Natural killer cell treated with Interleukin-12 subunit alpha and Interleukin-12 subunit beta and Interleukin-15 and Interleukin-18, amount 100 ng/mL, for 72 hours (primary cell): ENCODE measurements around the gene GJA5. TPM values are rescaled to one million over a fixed set of nuclear protein-coding genes. Genes with fewer than 3 reads are reported as not detected.
A peak's percentile ranks its signal among the peaks of the same experiment; 100 is the strongest.

Experiments used
- ATAC-seq, 2 donors: fragments of 150-1000 bp; cut with Tn5 transposase in 1 of 2; sonication (Bioruptor Pico), chemical (Tn5 transposase) in 1 of 2; 2 replicates each; pipeline ENCODE4 v1.10.0; 2021
- DNase-seq: peaks from one replicate; pipeline ENCODE4 v3.0.0; 2022; ENCODE audit warnings: low spot score
- H3K27ac Mint-ChIP-seq, 2 donors: 1 replicate in 1 of 2; 2 replicates in 1 of 2; pipeline ENCODE4 v1.8.0; 2022; ENCODE audit warnings: mixed read lengths in 2 of 2, mild to moderate bottlenecking in 1 of 2, moderate library complexity in 1 of 2
- H3K27me3 Mint-ChIP-seq, 2 donors: 1 replicate in 1 of 2; 2 replicates in 1 of 2; pipeline ENCODE4 v1.8.0; 2022; ENCODE audit warnings: mixed read lengths in 2 of 2
- H3K36me3 Mint-ChIP-seq: one replicate; pipeline ENCODE4 v1.8.0; 2022; ENCODE audit warnings: mixed read lengths
- H3K4me1 Mint-ChIP-seq, 2 donors: 1 replicate in 1 of 2; 2 replicates in 1 of 2; pipeline ENCODE4 v1.8.0; 2022; ENCODE audit warnings: low read depth in 2 of 2, mixed read lengths in 2 of 2, mild to moderate bottlenecking in 1 of 2
- H3K4me3 Mint-ChIP-seq: one replicate; pipeline ENCODE4 v1.8.0; 2022; ENCODE audit warnings: mixed read lengths
- H3K9me3 Mint-ChIP-seq: 2 replicates; pipeline ENCODE4 v1.8.0; 2022; ENCODE audit warnings: mixed read lengths
- total RNA-seq, 2 donors: library from RNA; stranded (reverse); gene quantifications; one replicate each; pipeline ENCODE4 v1.2.3, GENCODE V29; 2022

GJA5 gene
- total RNA-seq, 2 donors from 2014 or later: not detected

DNA sequence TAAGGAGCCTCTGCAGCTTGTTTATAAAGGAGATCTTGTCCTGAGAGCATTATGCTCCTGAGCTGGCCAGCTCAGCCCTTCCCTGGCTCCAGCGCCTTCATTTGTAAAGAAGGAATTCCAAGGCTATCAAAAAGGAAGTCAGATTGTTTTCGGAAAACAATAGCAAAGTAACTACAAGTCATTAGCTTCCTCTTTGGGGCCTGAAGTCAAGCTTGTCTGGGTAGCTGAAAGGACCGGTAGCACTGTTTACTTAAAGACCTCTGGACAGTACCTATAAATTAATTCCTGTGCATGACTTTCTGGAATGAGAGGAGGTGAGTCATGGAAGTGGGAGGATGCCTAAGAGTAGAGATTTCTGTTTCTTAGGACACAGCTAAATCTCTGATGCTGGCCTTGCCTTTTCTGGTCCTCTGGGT lies 20.7 kb upstream of the GJA5 start:
- no peak overlapping the region for H3K4me3 Mint-ChIP-seq
- DNase-seq (no peak), ATAC-seq (no peak)
- H3K27me3 Mint-ChIP-seq: peaks cover 40% of the 10 kb centered on the region in 2 donors
- no peak overlapping the region for H3K27ac Mint-ChIP-seq
- no peaks in the 10 kb centered on the region for H3K4me1 Mint-ChIP-seq
- no peaks in the 10 kb centered on the region for H3K9me3 Mint-ChIP-seq
- H3K36me3 Mint-ChIP-seq: no peaks in the 10 kb centered on the region

- DNase-seq (no peak), ATAC-seq (no peak)
- no peak overlapping the region for H3K27ac Mint-ChIP-seq
- no peak overlapping the region for H3K4me3 Mint-ChIP-seq
- no peaks in the 10 kb centered on the region for H3K36me3 Mint-ChIP-seq
- no peaks in the 10 kb centered on the region for H3K9me3 Mint-ChIP-seq
- H3K27me3 Mint-ChIP-seq: peaks cover 51 to 55% of the 10 kb centered on the region in 2 donors
- H3K4me1 Mint-ChIP-seq: peaks cover 0 to 3% of the 10 kb centered on the region in 2 donors
Observed at GRCh38 chr1:147777694-147778093, 17.3 kb upstream of the GJA5 start.

DNA sequence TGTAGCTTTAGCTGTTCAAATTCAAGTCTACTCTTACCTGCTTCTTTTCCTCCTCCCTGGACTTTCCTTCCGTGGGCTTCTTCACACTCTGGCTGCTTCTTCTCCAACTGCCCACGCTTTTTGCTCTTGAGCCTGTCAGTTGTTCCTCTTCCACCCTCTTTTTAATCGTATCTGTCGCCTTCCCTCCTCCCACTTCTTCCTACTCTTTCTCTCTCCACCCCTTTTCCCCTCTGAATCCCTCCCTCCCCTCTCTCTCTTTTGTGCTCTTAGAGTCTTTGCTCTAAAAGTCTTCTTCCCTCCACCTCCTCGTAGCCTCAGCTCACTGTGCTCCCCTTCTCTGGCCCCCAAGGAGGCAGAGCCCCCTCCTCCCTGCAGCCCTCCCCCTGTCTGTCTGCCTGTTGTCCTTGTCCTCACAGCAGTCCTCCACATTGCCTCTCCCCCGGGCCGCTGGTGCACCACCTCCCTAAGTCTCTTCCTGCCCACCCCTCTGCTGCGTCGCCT lies 12.9 kb upstream of the GJA5 start:
- peaks cover 37 to 54% of the 10 kb centered on the region in 2 donors for H3K27me3 Mint-ChIP-seq

DNA sequence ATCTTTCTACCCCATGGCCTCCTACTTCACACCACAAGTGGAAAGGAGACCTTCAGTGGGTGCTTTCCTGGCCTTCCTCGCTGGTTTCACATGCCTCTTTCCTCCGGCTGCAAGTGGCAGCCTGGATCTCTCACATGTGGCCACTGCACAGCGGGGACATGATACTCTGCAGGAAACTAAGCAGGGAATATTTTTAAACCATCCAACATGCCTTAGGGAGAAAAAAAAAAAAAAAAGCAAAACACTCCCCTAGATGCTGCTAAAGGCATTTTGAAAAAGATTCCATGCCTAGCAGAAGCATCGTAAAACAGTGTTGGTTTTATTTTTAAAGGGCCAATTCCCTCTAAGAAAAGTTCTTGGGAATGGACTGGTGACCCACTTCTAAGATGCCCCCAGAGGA lies 12.2 kb upstream of the GJA5 start:
- H3K4me1 Mint-ChIP-seq: peaks cover 0 to 3% of the 10 kb centered on the region in 2 donors
- ATAC-seq (no peak), DNase-seq (no peak)
- peaks cover 37 to 54% of the 10 kb centered on the region in 2 donors for H3K27me3 Mint-ChIP-seq
- no peaks in the 10 kb centered on the region for H3K36me3 Mint-ChIP-seq
- H3K27ac Mint-ChIP-seq: no peak overlapping the region
- no peak overlapping the region for H3K4me3 Mint-ChIP-seq
- no peaks in the 10 kb centered on the region for H3K9me3 Mint-ChIP-seq

More for the DNA sequence above, 12.9 kb upstream of the GJA5 start:
- ATAC-seq (no peak), DNase-seq (no peak)
- no peaks in the 10 kb centered on the region for H3K36me3 Mint-ChIP-seq
- H3K4me3 Mint-ChIP-seq: no peak overlapping the region
- H3K9me3 Mint-ChIP-seq: no peaks in the 10 kb centered on the region
- H3K27ac Mint-ChIP-seq: no peak overlapping the region
- H3K4me1 Mint-ChIP-seq: peaks cover 0 to 3% of the 10 kb centered on the region in 2 donors

GRCh38 chr1:147771226-147772125 lies 11.1 kb upstream of the GJA5 start:
- ATAC-seq (peak in 1 of 2 donors; percentile 8), DNase-seq (no peak)
- no peaks in the 10 kb centered on the region for H3K9me3 Mint-ChIP-seq
- peaks cover 0 to 3% of the 10 kb centered on the region in 2 donors for H3K4me1 Mint-ChIP-seq
- H3K27me3 Mint-ChIP-seq: peaks cover 36 to 54% of the 10 kb centered on the region in 2 donors
- no peak overlapping the region for H3K27ac Mint-ChIP-seq
- H3K36me3 Mint-ChIP-seq: no peaks in the 10 kb centered on the region
- H3K4me3 Mint-ChIP-seq: no peak overlapping the region

- peaks cover 24 to 33% of the 10 kb centered on the region in 2 donors for H3K27me3 Mint-ChIP-seq
Observed at GRCh38 chr1:147769106-147769505, 8.7 kb upstream of the GJA5 start.

GRCh38 chr1:147768582-147768981 lies 8.2 kb upstream of the GJA5 start:
- no peak overlapping the region for H3K27ac Mint-ChIP-seq
- H3K4me3 Mint-ChIP-seq: no peak overlapping the region
- no peaks in the 10 kb centered on the region for H3K36me3 Mint-ChIP-seq

More at GRCh38 chr1:147769106-147769505, 8.7 kb upstream of the GJA5 start:
- DNase-seq (no peak), ATAC-seq (no peak)
- no peak overlapping the region for H3K4me3 Mint-ChIP-seq
- H3K27ac Mint-ChIP-seq: no peak overlapping the region
- H3K4me1 Mint-ChIP-seq: peaks cover 0 to 3% of the 10 kb centered on the region in 2 donors
- H3K36me3 Mint-ChIP-seq: no peaks in the 10 kb centered on the region
- H3K9me3 Mint-ChIP-seq: no peaks in the 10 kb centered on the region

GRCh38 chr1:147768101-147768500 lies 7.7 kb upstream of the GJA5 start:
- DNase-seq (no peak), ATAC-seq (no peak)
- Mint-ChIP-seq H3K36me3 (no peaks in the 10 kb centered on the region), H3K4me1 (peaks cover 1 to 3% of the 10 kb centered on the region in 2 donors), H3K27ac (no peak overlapping the region), H3K27me3 (peaks cover 14 to 23% of the 10 kb centered on the region in 2 donors), H3K9me3 (no peaks in the 10 kb centered on the region), H3K4me3 (no peak overlapping the region)

More at GRCh38 chr1:147768582-147768981, 8.2 kb upstream of the GJA5 start:
- no peak for DNase-seq
- Mint-ChIP-seq H3K9me3 (no peaks in the 10 kb centered on the region), H3K27me3 (peaks cover 19 to 28% of the 10 kb centered on the region in 2 donors), H3K4me1 (peaks cover 0 to 1% of the 10 kb centered on the region in 2 donors)
- ATAC-seq: no peak

DNA sequence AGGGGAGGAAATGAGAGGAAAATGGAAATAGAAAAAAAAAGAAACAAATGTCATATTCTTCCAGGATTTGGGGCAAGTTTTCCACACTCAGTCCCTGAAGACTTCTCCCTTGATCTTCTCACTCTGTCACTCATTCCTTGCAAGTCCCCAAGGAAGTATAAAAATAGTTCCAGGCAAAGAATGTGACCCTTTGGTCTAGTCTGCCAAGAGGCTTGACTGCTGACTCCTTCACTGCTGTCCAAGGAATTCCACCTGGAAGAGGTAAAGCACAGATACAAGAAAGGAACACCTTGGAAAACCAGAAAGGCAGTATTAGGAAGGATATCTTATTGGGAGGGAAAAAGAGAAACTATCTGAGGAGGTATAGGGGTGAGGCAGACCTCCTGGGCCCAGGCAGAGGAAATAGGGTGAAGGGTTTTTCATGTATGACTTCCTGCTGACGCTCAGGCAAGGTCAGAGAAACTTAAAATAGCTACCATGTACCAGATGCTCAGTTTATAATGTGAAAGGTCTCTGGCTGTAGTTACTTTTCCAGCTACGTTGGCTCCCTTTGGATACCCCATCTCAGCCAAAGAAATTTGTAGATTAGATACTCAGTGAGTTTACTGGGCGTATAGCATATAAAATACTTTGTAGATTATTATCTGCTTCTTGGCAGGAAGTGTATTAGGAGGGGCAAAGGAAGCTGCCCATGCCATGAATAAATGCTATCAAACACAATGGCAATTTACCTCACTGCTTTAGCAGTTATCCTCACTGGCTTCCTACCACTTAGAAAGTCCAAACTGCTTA lies 2.0 kb upstream of the GJA5 start:
- H3K36me3 Mint-ChIP-seq: no peaks in the 10 kb centered on the region
- DNase-seq (no peak), ATAC-seq (no peak)
- peaks cover 20 to 21% of the 10 kb centered on the region in 2 donors for H3K4me1 Mint-ChIP-seq
- peak overlapping the region; percentile 3 for H3K4me3 Mint-ChIP-seq
- peaks cover 0 to 2% of the 10 kb centered on the region in 2 donors for H3K27me3 Mint-ChIP-seq
- peaks cover 2% of the 10 kb centered on the region for H3K9me3 Mint-ChIP-seq
- H3K27ac Mint-ChIP-seq: peak overlapping the region; percentile 14 to 32

GRCh38 chr1:147758379-147759100 lies 1.9 kb downstream of the GJA5 start:
- peak in 1 of 2 donors; percentile 32 for ATAC-seq
- no peak overlapping the region for H3K4me3 Mint-ChIP-seq
- H3K9me3 Mint-ChIP-seq: peaks cover 2% of the 10 kb centered on the region
- H3K4me1 Mint-ChIP-seq: peaks cover 20 to 21% of the 10 kb centered on the region in 2 donors
- peaks cover 0 to 2% of the 10 kb centered on the region in 2 donors for H3K27me3 Mint-ChIP-seq
- H3K27ac Mint-ChIP-seq: no peak overlapping the region
- DNase-seq: no peak
- no peaks in the 10 kb centered on the region for H3K36me3 Mint-ChIP-seq

DNA sequence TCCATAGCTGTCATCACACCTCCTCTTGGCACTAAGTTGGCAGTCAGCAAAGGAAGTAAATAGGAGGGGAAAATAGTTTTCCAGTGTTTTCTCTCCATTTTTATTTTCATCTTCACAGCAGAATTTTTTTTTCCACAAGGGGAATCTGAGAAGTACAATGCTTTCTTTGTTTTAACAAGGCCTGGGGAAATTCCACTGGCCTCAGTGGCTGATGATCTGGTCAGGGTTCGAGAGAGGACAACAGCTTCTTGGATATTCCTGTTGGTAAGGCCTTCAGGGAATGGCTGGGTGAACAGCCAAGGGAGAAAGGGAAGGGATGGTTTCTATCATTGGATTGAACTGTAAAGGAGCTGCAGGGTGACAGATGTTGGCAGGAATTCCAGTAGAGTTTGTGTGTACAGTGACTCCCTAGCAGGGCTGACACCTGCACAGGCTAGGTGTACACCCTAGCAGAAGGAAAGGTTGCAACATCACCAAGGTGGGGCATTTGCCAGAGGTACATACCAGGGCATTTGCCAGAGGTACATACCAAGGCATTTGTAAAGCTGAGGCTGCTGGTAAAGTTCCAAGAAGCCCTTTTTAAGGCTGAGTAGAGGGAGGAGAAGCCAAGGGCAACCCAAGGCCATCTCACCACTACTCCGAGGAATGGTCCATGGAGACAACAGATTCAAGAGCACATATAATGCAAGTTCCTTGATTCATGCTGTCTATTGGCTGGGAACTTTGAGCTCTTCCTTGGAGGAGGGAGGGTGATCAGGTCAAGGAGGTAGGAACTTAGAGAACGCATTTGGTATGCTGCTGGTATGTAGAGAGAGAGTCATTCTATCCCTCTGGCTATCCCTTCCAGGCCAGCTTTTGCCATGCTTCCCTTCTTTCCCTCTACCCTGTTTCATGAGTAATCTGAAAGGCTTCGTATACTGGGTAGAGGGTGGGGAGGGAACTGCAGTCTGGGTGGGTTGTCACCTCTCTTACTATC lies 3.1 kb downstream of the GJA5 start:
- Mint-ChIP-seq H3K4me1 (peaks cover 9 to 12% of the 10 kb centered on the region in 2 donors), H3K4me3 (no peak overlapping the region), H3K27me3 (peaks cover 0 to 2% of the 10 kb centered on the region in 2 donors), H3K9me3 (peaks cover 2% of the 10 kb centered on the region), H3K36me3 (no peaks in the 10 kb centered on the region), H3K27ac (no peak overlapping the region)
- DNase-seq (no peak), ATAC-seq (no peak)

DNA sequence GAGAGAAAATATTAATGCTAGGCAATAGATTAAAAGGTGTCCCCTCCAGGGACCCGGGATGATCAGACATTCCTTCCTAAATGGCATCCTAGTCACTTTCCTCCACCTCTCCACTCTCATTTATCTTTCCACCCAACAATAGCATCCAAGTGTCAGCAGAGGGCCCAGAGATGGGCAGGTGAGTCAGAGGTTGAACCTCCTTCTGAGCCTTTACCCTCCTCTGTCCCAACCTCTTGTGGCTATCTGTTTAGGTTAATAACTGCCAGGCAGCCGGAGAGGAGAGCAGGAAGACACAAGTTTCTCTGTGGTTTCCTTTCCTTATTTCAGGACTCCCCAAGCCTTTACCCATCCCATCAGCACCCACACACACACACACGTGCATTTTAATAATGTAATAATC lies 4.1 kb downstream of the GJA5 start:
- DNase-seq: no peak
- H3K36me3 Mint-ChIP-seq: no peaks in the 10 kb centered on the region
- no peak for ATAC-seq
- no peak overlapping the region for H3K4me3 Mint-ChIP-seq
- peaks cover 2% of the 10 kb centered on the region in 2 donors for H3K27me3 Mint-ChIP-seq
- H3K9me3 Mint-ChIP-seq: no peaks in the 10 kb centered on the region
- no peak overlapping the region for H3K27ac Mint-ChIP-seq
- peaks cover 0 to 3% of the 10 kb centered on the region in 2 donors for H3K4me1 Mint-ChIP-seq
